ENCODE results near the gene NFIX.
"Not testable (repeated sequence)": the region's sequence is repeated elsewhere in the genome, so short reads cannot be mapped to it uniquely, and the experiment has no call there.

The NFIX gene

GRCh38 chr19:12994701-12995595 is at the start of gene NFIX:
Gene NFIX (plus strand): TSS chr19:12995475. CDS start chr19:12995838, 363 bp downstream.
- peaks cover 3% of the 10 kb centered on the region for H3K36me3 Mint-ChIP-seq
- no peaks in the 10 kb centered on the region for H3K27me3 Mint-ChIP-seq
- H3K4me3 Mint-ChIP-seq = peak within 1 kb of the TSS; percentile 93
- peak within 1 kb of the TSS; percentile 93 for H3K27ac Mint-ChIP-seq
- peaks cover 10% of the 10 kb centered on the region for H3K4me1 Mint-ChIP-seq (ENCODE audit: low read depth)
- no peaks in the 10 kb centered on the region for H3K9me3 Mint-ChIP-seq (ENCODE audit: low read depth)

DNA sequence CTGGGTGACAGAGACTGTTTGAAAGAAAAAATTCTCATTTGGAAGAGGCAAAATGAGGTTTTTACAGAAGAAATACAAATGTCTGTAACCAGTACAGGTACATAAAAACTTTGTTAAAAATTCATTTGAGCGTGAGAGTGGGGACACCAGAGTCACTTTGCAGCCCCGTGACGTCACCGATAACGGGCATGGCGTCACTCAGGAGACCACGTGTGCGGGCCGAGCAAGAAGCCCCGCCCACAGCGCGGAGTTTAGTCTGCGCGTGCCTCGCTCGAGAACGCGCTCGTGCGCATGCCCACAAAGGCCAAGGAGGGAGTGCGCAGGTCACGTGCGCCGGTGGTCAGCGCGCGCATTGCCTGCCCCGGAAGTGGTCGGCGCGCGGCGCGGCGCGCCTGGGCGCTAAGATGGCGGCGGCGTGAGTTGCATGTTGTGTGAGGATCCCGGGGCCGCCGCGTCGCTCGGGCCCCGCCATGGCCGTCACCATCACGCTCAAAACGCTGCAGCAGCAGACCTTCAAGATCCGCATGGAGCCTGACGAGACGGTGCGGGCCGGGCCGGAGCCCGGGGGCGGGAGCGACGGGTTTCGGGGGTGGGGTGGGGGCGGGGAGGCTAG is 49.7 kb upstream of the NFIX start, which contains the start of gene RAD23A:
TSS of gene RAD23A (plus strand) at position 384 of the 613 bp plus-strand sequence. CDS start at position 471, 87 bp downstream.
- Mint-ChIP-seq H3K4me3 (peak within 1 kb of the TSS; percentile 91), H3K36me3 (peaks cover 8% of the 10 kb centered on the region), H3K27me3 (no peaks in the 10 kb centered on the region), H3K27ac (peak within 1 kb of the TSS; percentile 94), H3K9me3 (ENCODE audit: low read depth) (no peaks in the 10 kb centered on the region), H3K4me1 (ENCODE audit: low read depth) (peaks cover 49% of the 10 kb centered on the region)

DNA sequence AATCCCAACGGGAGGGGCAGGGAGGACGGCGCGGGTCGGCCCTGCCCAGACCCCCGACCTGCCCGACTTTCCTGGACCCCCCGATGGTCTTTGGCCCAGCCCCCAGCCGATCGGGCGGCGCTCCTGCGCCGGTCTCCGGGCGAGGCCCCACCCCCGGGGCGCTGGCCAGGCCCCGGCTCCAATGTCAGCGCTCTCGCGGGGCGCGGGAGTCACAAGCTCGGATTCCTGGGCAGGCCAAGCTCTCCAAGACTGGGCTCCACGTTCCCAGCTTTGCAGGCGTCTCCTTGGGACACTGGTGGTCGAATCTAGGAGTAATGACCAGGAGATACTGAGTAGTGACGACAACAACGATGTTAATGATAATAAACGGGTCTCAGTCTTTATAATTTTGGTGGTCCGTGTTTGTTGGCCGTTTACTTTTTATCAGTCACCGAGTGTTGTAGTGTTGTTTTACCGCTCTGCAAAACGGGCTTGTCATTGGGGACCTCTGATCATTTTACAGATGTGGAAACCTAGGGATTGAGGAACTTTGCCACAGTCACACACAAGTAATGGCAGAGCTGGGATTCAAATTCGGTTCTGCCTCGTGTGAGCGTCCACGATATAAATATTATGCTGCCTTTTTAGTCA is 49.1 kb upstream of the NFIX start:
- Mint-ChIP-seq H3K4me3 (peak overlapping the region; percentile 91), H3K9me3 (ENCODE audit: low read depth) (no peaks in the 10 kb centered on the region), H3K27me3 (no peaks in the 10 kb centered on the region), H3K27ac (peak overlapping the region; percentile 92), H3K36me3 (peaks cover 8% of the 10 kb centered on the region), H3K4me1 (ENCODE audit: low read depth) (peaks cover 44% of the 10 kb centered on the region)

DNA sequence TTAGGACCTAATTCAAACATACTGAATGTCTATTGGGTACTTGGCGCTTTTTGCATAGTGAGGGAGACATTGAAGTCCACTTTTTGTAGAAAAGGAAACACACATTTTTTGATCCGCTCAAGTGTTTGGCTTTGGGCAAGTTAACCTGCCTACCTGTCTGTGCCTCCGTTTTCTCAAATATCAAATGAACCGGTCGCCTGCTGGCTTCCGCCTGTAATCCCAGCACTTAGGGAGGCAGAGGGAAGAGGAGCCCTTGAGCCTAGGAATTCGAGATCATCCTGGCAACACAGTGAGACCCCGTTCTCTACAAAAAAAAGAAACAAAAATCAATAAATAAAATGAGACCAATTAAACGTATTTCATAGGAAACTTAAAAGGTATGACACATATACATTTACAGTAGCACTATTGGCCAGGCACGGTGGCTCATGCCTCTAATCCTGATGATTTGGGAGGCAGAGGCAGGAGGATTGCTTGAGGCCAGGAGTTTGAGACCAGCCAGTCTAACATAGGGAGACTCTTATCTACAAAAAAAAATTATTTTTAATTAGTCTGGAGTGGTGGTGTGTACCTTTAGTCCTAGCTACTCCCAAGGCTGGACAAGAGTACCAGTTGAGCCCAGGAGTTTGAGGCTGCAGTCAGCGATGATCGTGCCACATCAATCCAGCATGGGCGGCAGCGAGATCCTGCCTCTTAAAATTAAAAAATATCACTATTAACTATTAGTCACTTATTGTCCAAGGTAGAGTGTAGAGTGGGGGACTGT is 48.4 kb upstream of the NFIX start:
- Mint-ChIP-seq H3K36me3 (peaks cover 8% of the 10 kb centered on the region), H3K4me3 (peak overlapping the region; percentile 91), H3K4me1 (ENCODE audit: low read depth) (peaks cover 41% of the 10 kb centered on the region), H3K9me3 (ENCODE audit: low read depth) (no peaks in the 10 kb centered on the region), H3K27ac (peak overlapping the region; percentile 92), H3K27me3 (no peaks in the 10 kb centered on the region)

- H3K4me3 Mint-ChIP-seq = peak overlapping the region; percentile 57
- H3K27ac Mint-ChIP-seq = peak overlapping the region; percentile 70
- peaks cover 35% of the 10 kb centered on the region for H3K4me1 Mint-ChIP-seq (ENCODE audit: low read depth)
- no peaks in the 10 kb centered on the region for H3K9me3 Mint-ChIP-seq (ENCODE audit: low read depth)
- H3K36me3 Mint-ChIP-seq = peaks cover 8% of the 10 kb centered on the region
- no peaks in the 10 kb centered on the region for H3K27me3 Mint-ChIP-seq
Measured at GRCh38 chr19:12947702-12948611, 47.3 kb upstream of the NFIX start.

GRCh38 chr19:12948612-12949362 is 46.5 kb upstream of the NFIX start:
- H3K36me3 Mint-ChIP-seq = peaks cover 8% of the 10 kb centered on the region
- H3K4me1 Mint-ChIP-seq (ENCODE audit: low read depth) = peaks cover 29% of the 10 kb centered on the region
- H3K4me3 Mint-ChIP-seq = peak overlapping the region; percentile 42
- H3K27ac Mint-ChIP-seq = peak overlapping the region; percentile 22
- H3K27me3 Mint-ChIP-seq = no peaks in the 10 kb centered on the region
- no peaks in the 10 kb centered on the region for H3K9me3 Mint-ChIP-seq (ENCODE audit: low read depth)

GRCh38 chr19:12949363-12950283 is 45.7 kb upstream of the NFIX start:
- Mint-ChIP-seq H3K4me1 (ENCODE audit: low read depth) (peaks cover 31% of the 10 kb centered on the region), H3K27me3 (no peaks in the 10 kb centered on the region), H3K36me3 (peaks cover 8% of the 10 kb centered on the region), H3K9me3 (ENCODE audit: low read depth) (no peaks in the 10 kb centered on the region), H3K27ac (peak overlapping the region; percentile 86), H3K4me3 (peak overlapping the region; percentile 30)

GRCh38 chr19:12952050-12952449 is 43.2 kb upstream of the NFIX start:
- H3K27me3 Mint-ChIP-seq; H3K9me3 Mint-ChIP-seq (ENCODE audit: low read depth); H3K36me3 Mint-ChIP-seq; H3K4me3 Mint-ChIP-seq: not testable (repeated sequence)
- Mint-ChIP-seq H3K27ac (peak overlapping the region; percentile 41), H3K4me1 (ENCODE audit: low read depth) (peaks cover 35% of the 10 kb centered on the region)

DNA sequence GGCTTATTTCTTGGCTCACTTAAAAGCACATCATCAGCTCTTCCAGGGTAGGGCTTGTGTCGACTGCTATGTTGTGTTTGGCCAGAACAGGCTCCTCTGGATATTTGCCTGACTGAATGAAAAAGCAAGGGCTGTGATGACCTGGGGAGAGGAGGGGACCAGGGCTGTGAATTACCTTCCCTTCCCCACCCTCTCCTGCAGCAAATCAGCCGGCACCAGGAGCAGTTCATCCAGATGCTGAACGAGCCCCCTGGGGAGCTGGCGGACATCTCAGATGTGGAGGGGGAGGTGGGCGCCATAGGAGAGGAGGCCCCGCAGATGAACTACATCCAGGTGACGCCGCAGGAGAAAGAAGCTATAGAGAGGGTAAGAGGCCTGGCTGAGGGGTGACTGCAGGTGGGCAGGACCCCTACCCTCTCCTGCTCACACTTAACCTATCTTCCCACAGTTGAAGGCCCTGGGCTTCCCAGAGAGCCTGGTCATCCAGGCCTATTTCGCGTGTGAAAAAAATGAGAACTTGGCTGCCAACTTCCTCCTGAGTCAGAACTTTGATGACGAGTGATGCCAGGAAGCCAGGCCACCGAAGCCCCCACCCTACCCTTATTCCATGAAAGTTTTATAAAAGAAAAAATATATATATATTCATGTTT is 42.7 kb upstream of the NFIX start:
- peaks cover 34% of the 10 kb centered on the region for H3K4me1 Mint-ChIP-seq (ENCODE audit: low read depth)
- peaks cover 6% of the 10 kb centered on the region for H3K36me3 Mint-ChIP-seq
- peak overlapping the region; percentile 46 for H3K27ac Mint-ChIP-seq
- H3K4me3 Mint-ChIP-seq = no peak overlapping the region
- H3K27me3 Mint-ChIP-seq = no peaks in the 10 kb centered on the region
- no peaks in the 10 kb centered on the region for H3K9me3 Mint-ChIP-seq (ENCODE audit: low read depth)

- Mint-ChIP-seq H3K27me3 (no peaks in the 10 kb centered on the region), H3K9me3 (ENCODE audit: low read depth) (no peaks in the 10 kb centered on the region), H3K27ac (no peak overlapping the region), H3K4me3 (no peak overlapping the region), H3K4me1 (ENCODE audit: low read depth) (peaks cover 33% of the 10 kb centered on the region), H3K36me3 (peaks cover 4% of the 10 kb centered on the region)
Measured at GRCh38 chr19:12953138-12953798, 42.0 kb upstream of the NFIX start.

DNA sequence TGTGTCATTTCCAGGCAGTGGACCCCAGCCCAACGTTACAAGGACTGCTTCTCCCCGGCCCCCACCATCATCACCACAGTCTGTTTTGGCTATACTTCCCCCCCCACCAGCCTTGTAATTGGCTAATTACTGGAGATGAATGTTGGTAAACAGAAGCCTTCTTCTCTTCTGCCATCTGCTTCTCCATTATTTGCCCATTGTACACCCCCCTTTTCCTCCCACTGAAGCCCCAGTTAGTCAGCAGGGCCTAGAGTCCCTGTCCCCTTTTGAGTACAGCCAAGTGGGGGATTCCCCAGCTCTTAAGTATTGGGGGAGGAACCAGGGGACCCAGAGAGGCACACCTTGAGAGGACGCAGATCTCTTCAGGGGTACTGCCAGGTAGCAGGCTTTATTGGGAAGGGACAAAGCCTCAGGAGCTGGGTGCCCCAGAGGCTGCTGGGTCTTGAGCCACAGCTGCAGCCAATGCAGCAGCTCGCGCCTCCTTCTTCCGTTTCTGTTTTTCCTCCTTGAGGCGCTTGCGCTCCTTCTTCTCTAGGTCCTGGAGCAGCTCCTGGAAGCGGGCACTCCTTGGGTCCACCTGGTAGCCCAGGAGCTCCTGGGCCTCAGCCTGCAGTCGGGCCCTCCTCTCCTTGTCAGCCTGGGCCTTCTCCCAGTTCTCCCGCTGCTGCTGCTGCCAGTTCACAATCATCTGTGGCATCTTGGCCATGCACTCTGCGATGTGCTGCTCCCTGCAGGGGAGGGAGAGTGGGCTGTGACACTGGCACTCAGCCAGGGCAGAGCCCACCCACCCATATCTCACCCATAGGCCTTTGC is 41.3 kb upstream of the NFIX start:
- no peaks in the 10 kb centered on the region for H3K27me3 Mint-ChIP-seq
- peaks cover 4% of the 10 kb centered on the region for H3K36me3 Mint-ChIP-seq
- H3K9me3 Mint-ChIP-seq (ENCODE audit: low read depth) = no peaks in the 10 kb centered on the region
- H3K4me1 Mint-ChIP-seq (ENCODE audit: low read depth) = peaks cover 31% of the 10 kb centered on the region
- H3K27ac Mint-ChIP-seq = peak overlapping the region; percentile 81
- peak overlapping the region; percentile 92 for H3K4me3 Mint-ChIP-seq
